Myocyte (in vitro differentiated cells): Measurements from ENCODE around the gene DSPP. TPM values are rescaled to one million over a fixed set of nuclear protein-coding genes. Genes with fewer than 3 reads are reported as not detected.
A peak's percentile ranks its signal among the peaks of the same experiment; 100 is the strongest.

Experiments used
- DNase-seq: peaks from one replicate; pipeline ENCODE4 v3.0.0-alpha.2; 2012; ENCODE audit warnings: low read depth
- total RNA-seq: library from RNA; depleted of rRNA; stranded (reverse); fragments of >200 nt; gene quantifications from 2 replicates; pipeline ENCODE4 v1.2.3, GENCODE V29; 2014

Gene DSPP
- total RNA-seq, 1 donor from 2014 or later: not detected

DNA sequence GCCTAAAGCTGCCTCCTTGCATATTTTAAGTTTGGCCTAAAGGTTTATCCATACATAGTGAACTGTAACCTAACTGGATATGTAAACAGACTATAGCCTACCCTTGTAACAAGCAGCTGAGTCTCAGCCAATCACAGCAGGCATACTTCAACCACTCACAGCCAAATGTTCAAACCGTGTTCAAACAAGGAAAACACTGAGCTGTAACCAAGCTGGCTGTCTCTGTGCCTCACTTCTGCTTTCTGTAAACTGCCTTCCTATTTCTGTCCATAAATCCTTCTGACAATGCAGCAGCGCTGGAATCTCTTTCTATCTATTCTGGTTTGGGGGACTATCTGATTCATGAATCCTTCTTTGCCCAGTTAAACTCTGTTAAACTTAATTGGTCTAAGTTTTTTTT lies 16.4 kb downstream of the DSPP start:
- DNase-seq: no peak

DNA sequence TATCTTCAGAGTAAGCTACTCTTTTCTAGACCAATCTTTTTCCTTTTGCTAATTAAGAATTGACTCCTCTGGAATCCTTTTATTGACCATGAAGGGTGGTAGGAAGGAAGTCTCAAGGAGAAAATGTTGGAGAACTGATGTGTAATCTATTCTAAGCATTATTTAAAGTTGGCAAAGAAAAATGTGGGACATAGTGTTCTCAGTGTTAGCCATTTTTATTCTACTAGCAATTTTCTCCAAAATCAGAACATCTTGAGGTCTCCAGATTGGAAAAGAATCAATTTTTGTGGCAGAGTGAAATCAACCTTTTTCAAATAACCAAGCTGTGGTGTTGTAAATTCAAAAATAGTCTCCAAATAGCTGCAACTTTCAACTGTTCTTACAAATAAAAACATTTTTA lies 23.3 kb downstream of the DSPP start:
- no peak for DNase-seq

DNA sequence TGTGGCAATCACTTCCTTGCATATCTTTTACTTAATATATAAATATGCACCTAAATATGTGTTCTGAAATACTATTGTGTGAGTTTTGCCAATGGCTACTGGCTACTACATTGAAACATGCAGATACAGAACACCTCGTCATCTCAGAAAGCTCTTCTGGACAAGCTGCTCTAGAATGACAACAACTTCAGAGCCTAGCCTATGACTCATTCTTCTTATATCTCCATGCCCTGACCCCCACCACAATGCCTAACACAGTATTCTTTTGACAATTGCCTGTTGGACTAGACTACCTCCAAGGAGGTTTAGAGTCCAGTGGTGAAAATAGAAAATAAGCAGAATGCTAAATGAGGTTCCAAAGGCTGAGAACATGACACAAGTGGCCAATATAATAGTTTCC lies 24.1 kb downstream of the DSPP start:
- peak; percentile 3 for DNase-seq

DNA sequence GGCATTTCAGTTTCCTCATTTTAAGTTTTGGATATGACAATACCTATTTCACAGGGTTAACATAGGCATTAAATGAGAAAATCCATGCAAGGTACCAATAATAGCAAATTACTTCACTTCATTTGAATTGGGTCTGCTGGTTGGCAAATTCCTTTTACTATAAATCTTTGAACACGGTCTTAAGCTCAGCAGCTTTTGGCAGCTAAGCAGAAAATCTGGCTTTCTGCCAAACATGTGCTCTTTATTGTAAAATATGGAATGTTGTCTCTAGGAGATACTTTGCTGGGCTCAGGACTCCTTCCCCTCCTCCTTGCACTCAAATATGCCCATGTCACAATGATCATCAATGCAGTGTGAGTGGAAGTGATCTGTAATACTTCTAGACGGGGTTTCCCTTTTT lies 24.9 kb downstream of the DSPP start:
- peak; percentile 50 for DNase-seq

DNA sequence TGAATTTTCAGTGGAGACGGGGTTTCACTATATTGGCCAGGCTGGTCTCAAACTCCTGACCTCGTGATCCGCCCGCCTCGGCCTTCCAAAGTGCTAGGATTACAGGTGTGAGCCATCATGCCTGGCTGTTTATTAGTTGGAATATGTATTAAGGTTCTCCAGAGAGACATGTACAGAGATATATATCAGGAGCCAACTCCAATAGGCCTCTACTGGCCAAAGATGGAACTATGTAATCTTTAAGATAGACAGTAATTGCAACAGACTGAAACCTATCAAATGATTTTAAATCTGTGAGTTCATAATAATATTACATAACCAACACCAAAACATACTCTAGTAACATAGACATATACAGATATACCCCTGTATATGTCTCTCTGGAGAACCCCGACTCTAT lies 36.0 kb downstream of the DSPP start:
- DNase-seq: no peak

DNA sequence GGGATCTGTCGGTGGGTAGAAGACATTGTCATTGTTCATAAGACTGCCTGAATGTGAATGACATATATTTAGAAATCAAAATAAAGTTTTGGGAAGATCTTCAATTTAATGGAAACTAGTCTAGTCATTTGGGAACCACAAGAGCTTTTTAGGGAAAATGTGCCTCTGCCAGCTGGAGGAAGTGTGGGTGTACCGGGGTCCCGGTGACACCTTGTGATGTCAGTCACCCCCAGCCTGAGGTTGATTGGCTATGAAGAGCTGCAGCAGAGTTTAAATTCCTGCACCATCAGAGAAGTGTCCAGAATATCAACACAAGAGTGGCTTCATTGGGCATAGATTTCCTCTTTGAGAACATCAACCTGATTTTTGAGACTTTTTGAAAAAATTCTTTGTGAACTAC lies 41.7 kb downstream of the DSPP start, which contains the start of gene DMP1:
TSS of gene DMP1 (plus strand) at position 301 of the 400 bp plus-strand sequence. CDS start 6,213 bp downstream, outside the sequence.
- DNase-seq: no peak

DNA sequence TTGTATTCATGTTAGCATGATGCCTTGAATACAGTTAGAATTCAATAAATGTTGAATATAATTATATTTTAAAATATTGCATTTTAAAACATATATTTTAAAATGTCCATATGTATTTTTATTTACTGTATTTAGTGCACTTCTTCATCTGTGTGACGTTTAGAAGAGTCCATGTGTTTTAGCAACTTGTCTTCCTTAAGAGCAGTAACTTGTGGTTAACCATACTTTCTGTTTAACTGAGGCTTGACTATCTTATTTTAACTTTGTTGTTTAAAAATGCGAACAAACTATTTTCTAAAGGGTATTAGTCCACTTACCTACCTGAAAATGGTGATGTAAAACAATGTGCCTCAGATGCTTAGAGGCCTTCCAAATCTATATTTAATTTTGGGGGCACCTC lies 42.6 kb downstream of the DSPP start:
- no peak for DNase-seq

DNA sequence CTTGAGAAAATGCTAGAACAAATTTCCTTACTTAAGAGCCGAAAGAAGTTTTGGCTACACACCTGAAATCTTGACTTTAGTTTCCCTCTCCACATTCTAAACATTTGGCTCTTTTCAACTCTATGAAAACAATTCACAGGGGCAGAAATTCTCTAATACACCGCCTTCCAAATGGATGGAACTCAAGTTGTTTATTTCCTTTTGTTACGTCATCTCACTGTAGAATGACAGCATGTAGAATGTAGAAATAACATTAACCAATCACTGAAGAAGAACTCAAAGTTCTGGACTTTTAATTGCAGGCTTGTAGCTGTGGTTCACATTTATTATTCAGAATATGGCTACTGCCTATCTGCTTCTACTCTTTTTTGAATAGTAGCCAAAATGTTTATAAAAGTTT lies 43.6 kb downstream of the DSPP start:
- DNase-seq: no peak

DNA sequence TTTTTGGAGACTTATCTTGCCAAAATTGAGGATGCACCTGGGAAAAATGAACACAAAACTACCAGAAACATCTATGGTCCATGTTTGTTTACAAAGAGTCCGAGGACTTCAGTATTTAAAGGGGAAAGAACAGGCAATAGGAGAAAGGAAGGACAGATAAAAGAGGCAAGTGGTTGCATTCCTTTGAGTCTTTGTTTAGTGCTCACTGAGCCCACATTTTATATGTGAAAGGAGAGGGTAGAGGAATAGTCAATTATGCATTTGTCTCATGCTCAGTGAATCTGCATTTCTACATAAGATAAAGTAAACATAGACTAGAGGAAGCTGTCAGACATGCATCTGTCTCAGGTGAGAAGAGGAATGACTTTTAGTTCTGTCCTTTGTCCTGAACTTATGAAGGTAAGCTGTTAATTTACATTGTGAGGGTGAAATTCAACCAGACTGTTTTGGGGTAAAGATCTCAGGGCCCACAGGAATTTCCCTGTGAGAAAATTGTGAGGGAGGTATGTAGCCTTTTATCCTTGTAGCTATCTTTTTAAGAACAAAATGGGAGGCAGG lies 46.2 kb downstream of the DSPP start:
- DNase-seq: no peak

DNA sequence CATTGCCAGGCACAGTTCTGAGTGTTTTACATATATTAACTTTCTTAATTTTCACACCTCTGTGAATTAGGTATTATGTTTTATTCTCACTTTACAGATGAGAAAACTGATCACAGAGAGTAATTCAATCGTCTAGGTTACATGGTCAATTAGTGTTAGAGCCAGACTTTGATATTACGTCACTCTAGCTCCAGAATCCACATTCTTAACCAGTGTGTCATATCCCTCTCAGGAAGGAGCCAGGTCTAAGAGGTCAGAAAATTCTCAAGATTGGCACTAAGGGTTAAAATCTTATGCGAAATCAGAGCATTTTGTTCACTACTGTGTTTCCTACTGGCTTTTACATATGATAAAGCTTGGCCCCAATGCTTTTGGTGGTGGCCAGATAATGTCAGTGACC lies 49.2 kb downstream of the DSPP start:
- peak; percentile 22 for DNase-seq

DNA sequence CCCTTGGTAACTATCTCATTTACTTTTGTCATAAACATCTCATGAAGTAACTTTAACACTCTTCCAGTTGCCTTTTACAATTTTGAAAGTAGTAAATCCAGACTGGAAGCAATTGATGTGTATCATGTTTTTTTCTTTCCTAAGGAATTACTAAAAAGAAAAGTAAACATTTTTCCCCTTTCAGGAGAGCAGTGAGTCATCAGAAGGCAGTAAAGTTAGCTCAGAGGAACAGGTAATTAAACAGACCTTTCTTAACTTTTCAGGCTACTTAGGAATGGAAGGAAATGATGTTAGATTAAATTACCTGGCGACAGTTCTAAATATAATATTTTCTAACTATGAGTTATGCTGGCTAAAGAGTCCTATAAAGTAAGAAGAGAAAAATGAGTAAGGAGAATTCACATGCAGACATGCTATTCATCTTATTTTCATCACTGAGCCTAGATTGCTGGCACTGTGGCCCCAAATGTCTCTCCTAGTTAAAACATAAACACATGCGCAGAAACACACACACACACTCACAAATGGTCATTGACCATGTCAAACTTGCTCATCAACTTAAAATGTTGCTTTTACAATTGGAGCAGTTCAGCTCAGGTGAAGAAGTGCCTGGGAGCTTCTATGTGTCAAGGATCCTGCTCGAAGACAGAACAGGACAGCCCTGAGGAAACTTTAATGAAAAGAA lies 51.1 kb downstream of the DSPP start:
- no peak for DNase-seq

DNA sequence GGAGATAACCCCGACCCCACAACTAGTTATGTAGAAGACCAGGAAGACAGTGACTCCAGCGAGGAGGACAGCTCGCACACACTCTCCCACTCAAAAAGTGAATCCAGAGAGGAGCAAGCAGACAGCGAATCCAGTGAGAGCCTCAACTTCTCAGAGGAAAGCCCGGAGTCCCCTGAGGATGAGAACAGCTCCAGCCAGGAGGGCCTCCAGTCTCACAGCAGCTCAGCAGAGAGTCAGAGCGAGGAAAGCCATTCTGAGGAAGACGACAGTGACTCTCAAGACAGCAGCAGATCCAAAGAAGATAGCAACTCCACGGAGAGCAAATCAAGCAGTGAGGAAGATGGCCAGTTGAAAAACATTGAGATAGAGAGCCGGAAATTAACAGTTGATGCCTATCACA lies 54.5 kb downstream of the DSPP start:
- no peak for DNase-seq

Other genes with a start within 250 kb of the DSPP start
- 25.1 and 30.8 TPM in 2 replicates for gene HSD17B11, start 217.3 kb upstream of the DSPP start, total RNA-seq
- 17.0 and 36.0 TPM in 2 replicates for gene NUDT9, start 186.0 kb upstream of the DSPP start, total RNA-seq
- 0.26 and 0.80 TPM in 2 replicates for gene SPARCL1, start 79.2 kb upstream of the DSPP start, total RNA-seq
- gene DMP1, start 41.8 kb downstream of the DSPP start, total RNA-seq: 0.08 TPM in 1 of 2 replicates, not detected in the other
- not detected in 2 replicates for gene IBSP, start 191.0 kb downstream of the DSPP start, total RNA-seq
- gene MEPE, start 224.4 kb downstream of the DSPP start, total RNA-seq: not detected in 2 replicates